Epidermal melanocyte (primary cell): ENCODE results near the gene PDE9A.
"Not testable (repeated sequence)": the region's sequence is repeated elsewhere in the genome, so short reads cannot be mapped to it uniquely, and the experiment has no call there.

Source experiments
- DNase-seq: peaks from one replicate; pipeline ENCODE4 v3.0.0; 2011; ENCODE audit warnings: low spot score; ENCODE audit not compliant: insufficient read length

PDE9A gene

GRCh38 chr21:42704861-42705260 is 51.4 kb downstream of the PDE9A start:
- no peak for DNase-seq

GRCh38 chr21:42705346-42705745 is 51.9 kb downstream of the PDE9A start:
- DNase-seq, result no peak

GRCh38 chr21:42705746-42706374 is 52.4 kb downstream of the PDE9A start:
- DNase-seq, result no peak

GRCh38 chr21:42706765-42707164 is 53.3 kb downstream of the PDE9A start:
- DNase-seq, result no peak

GRCh38 chr21:42707207-42707830 is 53.9 kb downstream of the PDE9A start:
- DNase-seq, result no peak

- DNase-seq, result no peak
These were observed 54.7 kb downstream of the PDE9A start for GRCh38 chr21:42708107-42708506.

- DNase-seq, result not testable (repeated sequence)
These were observed 55.5 kb downstream of the PDE9A start for GRCh38 chr21:42708916-42709315.

GRCh38 chr21:42711667-42712066 is 58.2 kb downstream of the PDE9A start:
- DNase-seq, result no peak

GRCh38 chr21:42715427-42715826 is 62.0 kb downstream of the PDE9A start:
- DNase-seq, result not testable (repeated sequence)

GRCh38 chr21:42716074-42716473 is 62.7 kb downstream of the PDE9A start:
- no peak for DNase-seq

- not testable (repeated sequence) for DNase-seq
These were observed 67.1 kb downstream of the PDE9A start for GRCh38 chr21:42720484-42720883.

- no peak for DNase-seq
These were observed 68.0 kb downstream of the PDE9A start for GRCh38 chr21:42721341-42721824.

- DNase-seq, result no peak
These were observed 68.7 kb downstream of the PDE9A start for GRCh38 chr21:42722153-42722552.

- no peak for DNase-seq
These were observed 69.5 kb downstream of the PDE9A start for GRCh38 chr21:42722808-42723473.

GRCh38 chr21:42724226-42724920 is 71.0 kb downstream of the PDE9A start:
- peak; percentile 36 for DNase-seq

- no peak for DNase-seq
These were observed 72.1 kb downstream of the PDE9A start for GRCh38 chr21:42725416-42725930.

- no peak for DNase-seq
These were observed 78.0 kb downstream of the PDE9A start for GRCh38 chr21:42731264-42732032.

GRCh38 chr21:42732033-42732410 is 78.6 kb downstream of the PDE9A start:
- no peak for DNase-seq

- DNase-seq, result no peak
These were observed 79.7 kb downstream of the PDE9A start for GRCh38 chr21:42733037-42733627.

- no peak for DNase-seq
These were observed 80.5 kb downstream of the PDE9A start for GRCh38 chr21:42733874-42734273.
